Breast epithelium (tissue), 4 donors: ENCODE measurements around the gene SPNS2. TPM values are rescaled to one million over a fixed set of nuclear protein-coding genes. Genes with fewer than 3 reads are reported as not detected.

Experiments used
- DNase-seq, 2 donors: peaks; one replicate each; pipeline ENCODE4 v3.0.0-alpha.2; 2019; ENCODE audit warnings: low spot score in 2 of 2
- H3K27ac ChIP-seq, 2 donors: fragments of 200-600 bp; sonication (generic) in 1 of 2; one replicate each; pipeline ENCODE4 v1.5.1; 2016 to 2019; ENCODE audit warnings: mild to moderate bottlenecking in 1 of 2
- H3K27me3 ChIP-seq, 2 donors: fragments of 200-600 bp; sonication (generic) in 1 of 2; one replicate each; pipeline versions ENCODE4 v1.5.1 to v1.6.0; 2017 to 2019; ENCODE audit warnings: control low read depth in 1 of 2, mild to moderate bottlenecking in 1 of 2
- H3K36me3 ChIP-seq: fragments of 200-600 bp; one replicate; pipeline ENCODE4 v1.5.1; 2019
- H3K4me1 ChIP-seq, 2 donors: fragments of 200-600 bp; sonication (generic); one replicate each; pipeline ENCODE4 v1.5.1; 2016 to 2019; ENCODE audit warnings: control low read depth in 1 of 2
- H3K4me3 ChIP-seq, 3 donors: fragments of 200-600 bp; sonication (generic); 1 replicate in 2 of 3; 2 replicates in 1 of 3; pipeline ENCODE4 v1.5.1; 2016 to 2019; ENCODE audit warnings: mild to moderate bottlenecking in 3 of 3, moderate library complexity in 2 of 3
- H3K9me3 ChIP-seq, 2 donors: fragments of 200-600 bp; sonication (generic) in 1 of 2; one replicate each; pipeline ENCODE4 v1.5.1; 2016 to 2019; ENCODE audit warnings: control low read depth in 1 of 2
- POLR2A ChIP-seq: fragments of 450-650 bp; IDR thresholded peaks from one replicate; pipeline ENCODE4 v1.6.1; 2016; ENCODE audit warnings: antibody characterized with exemption, mild to moderate bottlenecking, moderate library complexity
- POLR2AphosphoS5 ChIP-seq, 3 donors: sonication (generic); formaldehyde crosslinking; IDR thresholded peaks; one replicate each; pipeline ENCODE4 v1.6.1; 2017; ENCODE audit warnings: antibody characterized with exemption in 3 of 3
- intact Hi-C: fragments of 100-400 bp; cut with DNase I; formaldehyde crosslinking; loops from one replicate; pipeline ENCODE4 v1.15.1; 2023; ENCODE audit warnings: low total_unique reads
- total RNA-seq, 3 donors: library from RNA; depleted of rRNA; stranded (reverse); fragments of >200 nt; gene quantifications; one replicate each; pipeline ENCODE4 v1.1.0, GENCODE V29; 2016
- TF ChIP-seq, protein P1 (sequence below), 3 donors: fragments of 450-650 bp; IDR thresholded peaks; one replicate each; pipeline ENCODE4 v1.5.1; 2016 to 2017; ENCODE audit warnings: antibody characterized with exemption in 3 of 3, mild to moderate bottlenecking in 3 of 3, moderate library complexity in 3 of 3

The SPNS2 gene
- total RNA-seq, 3 donors from 2014 or later, result 5.3 to 14.1 (median 11.5) TPM

GRCh38 chr17:4558347-4558971 is 59.8 kb downstream of the SPNS2 start:
- DNase-seq, result no peak
- TF ChIP-seq, protein P1, sequence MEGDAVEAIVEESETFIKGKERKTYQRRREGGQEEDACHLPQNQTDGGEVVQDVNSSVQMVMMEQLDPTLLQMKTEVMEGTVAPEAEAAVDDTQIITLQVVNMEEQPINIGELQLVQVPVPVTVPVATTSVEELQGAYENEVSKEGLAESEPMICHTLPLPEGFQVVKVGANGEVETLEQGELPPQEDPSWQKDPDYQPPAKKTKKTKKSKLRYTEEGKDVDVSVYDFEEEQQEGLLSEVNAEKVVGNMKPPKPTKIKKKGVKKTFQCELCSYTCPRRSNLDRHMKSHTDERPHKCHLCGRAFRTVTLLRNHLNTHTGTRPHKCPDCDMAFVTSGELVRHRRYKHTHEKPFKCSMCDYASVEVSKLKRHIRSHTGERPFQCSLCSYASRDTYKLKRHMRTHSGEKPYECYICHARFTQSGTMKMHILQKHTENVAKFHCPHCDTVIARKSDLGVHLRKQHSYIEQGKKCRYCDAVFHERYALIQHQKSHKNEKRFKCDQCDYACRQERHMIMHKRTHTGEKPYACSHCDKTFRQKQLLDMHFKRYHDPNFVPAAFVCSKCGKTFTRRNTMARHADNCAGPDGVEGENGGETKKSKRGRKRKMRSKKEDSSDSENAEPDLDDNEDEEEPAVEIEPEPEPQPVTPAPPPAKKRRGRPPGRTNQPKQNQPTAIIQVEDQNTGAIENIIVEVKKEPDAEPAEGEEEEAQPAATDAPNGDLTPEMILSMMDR (IDR thresholded peaks at IDR 0.05), result no peak
- TF ChIP-seq POLR2AphosphoS5 (IDR thresholded peaks at IDR 0.05) (no peak), POLR2A (no peak)
- no peak overlapping the region for H3K27ac ChIP-seq
- H3K9me3 ChIP-seq, result no peaks in the 10 kb centered on the region
- H3K4me1 ChIP-seq, result peaks cover 7 to 23% of the 10 kb centered on the region in 2 donors
- no peaks in the 10 kb centered on the region for H3K36me3 ChIP-seq
- no peaks in the 10 kb centered on the region for H3K27me3 ChIP-seq
- intact Hi-C loops, result no loop called here
- H3K4me3 ChIP-seq, result peak overlapping the region in 1 of 3 donors; percentile 3

- DNase-seq, result no peak
- intact Hi-C loops, result no loop called here
- H3K36me3 ChIP-seq, result no peaks in the 10 kb centered on the region
- peaks cover 7 to 19% of the 10 kb centered on the region in 2 donors for H3K4me1 ChIP-seq
- peak overlapping the region in 1 of 2 donors; percentile 30 for H3K27ac ChIP-seq
- no peaks in the 10 kb centered on the region for H3K9me3 ChIP-seq
- no peaks in the 10 kb centered on the region for H3K27me3 ChIP-seq
- H3K4me3 ChIP-seq, result peak overlapping the region in 2 of 3 donors; percentile 42 to 51
- TF ChIP-seq, protein P1 (IDR thresholded peaks at IDR 0.05), result no peak
- TF ChIP-seq POLR2AphosphoS5 (IDR thresholded peaks at IDR 0.05) (no peak), POLR2A (no peak)
Measured at GRCh38 chr17:4559139-4559791, 60.6 kb downstream of the SPNS2 start.

DNA sequence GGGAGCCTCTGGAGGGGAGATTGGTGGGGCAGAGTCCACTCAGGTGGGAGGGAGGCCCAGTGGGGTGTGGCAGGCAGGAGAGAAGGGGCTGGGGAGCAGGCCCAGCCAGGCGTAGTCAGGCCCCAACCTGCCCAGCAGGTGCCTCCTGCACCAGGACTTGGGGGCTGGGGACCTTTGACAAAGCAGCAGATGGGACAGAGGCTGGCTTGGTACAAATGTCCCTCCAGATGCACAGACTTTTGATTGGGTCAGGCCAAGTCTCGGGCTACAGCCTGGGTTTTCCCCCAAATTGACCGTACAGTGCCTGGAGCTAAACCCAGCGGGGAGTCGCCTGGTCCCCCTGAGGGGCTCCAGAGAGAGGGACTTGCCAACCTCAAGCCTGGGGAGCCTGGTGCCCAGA is 61.3 kb downstream of the SPNS2 start:
- Histone ChIP-seq H3K4me1 (peaks cover 7 to 13% of the 10 kb centered on the region in 2 donors), H3K4me3 (peak overlapping the region in 2 of 3 donors; percentile 42 to 51), H3K27ac (peak overlapping the region; percentile 75 to 77), H3K27me3 (no peaks in the 10 kb centered on the region), H3K9me3 (no peaks in the 10 kb centered on the region), H3K36me3 (no peaks in the 10 kb centered on the region)
- no peak for DNase-seq
- TF ChIP-seq, protein P1 (IDR thresholded peaks at IDR 0.05), result no peak
- TF ChIP-seq POLR2A (no peak), POLR2AphosphoS5 (IDR thresholded peaks at IDR 0.05) (no peak)
- intact Hi-C loops, result loop anchor here (10.0 kb wide), 2 partner anchors 55 to 135 kb away; no protein-coding TSS in a partner anchor

GRCh38 chr17:4560421-4560820 is 61.7 kb downstream of the SPNS2 start, which contains the start of gene GGT6:
Gene GGT6, minus strand, starts transcription at chr17:4560577. Its CDS starts 56 bp downstream, at chr17:4560521.
- no peaks in the 10 kb centered on the region for H3K9me3 ChIP-seq
- intact Hi-C loops, result loop anchor here (10.0 kb wide), 2 partner anchors 54 to 136 kb away; no protein-coding TSS in a partner anchor
- peak within 1 kb of the TSS in 2 of 3 donors; percentile 42 to 51 for H3K4me3 ChIP-seq
- DNase-seq, result peak; percentile 87 to 89
- TF ChIP-seq POLR2AphosphoS5 (IDR thresholded peaks at IDR 0.05) (no peak), POLR2A (no peak)
- TF ChIP-seq, protein P1 (IDR thresholded peaks at IDR 0.05), result no peak
- no peaks in the 10 kb centered on the region for H3K36me3 ChIP-seq
- peak within 1 kb of the TSS; percentile 75 to 77 for H3K27ac ChIP-seq
- peaks cover 7 to 13% of the 10 kb centered on the region in 2 donors for H3K4me1 ChIP-seq
- no peaks in the 10 kb centered on the region for H3K27me3 ChIP-seq

DNA sequence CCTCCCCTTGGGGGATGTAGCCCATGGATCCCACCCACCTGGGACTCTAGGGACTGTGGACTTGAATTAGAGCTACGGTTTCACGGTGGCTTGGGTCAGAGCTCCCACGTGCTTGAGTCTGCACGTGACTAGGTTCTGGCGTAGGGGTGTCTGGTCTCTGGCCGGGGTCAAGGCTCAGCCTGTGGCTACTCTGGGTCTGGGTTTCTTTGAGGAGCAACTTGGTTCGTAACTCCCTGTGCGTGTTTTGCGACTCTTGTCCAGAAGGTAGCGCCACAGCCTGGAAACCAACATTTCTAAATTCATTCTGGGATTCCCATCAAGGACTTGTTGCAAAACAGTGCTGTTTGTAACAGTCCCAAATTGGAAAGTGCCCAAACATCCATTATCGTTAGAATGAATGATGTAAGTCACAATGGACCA is 62.2 kb downstream of the SPNS2 start:
- H3K4me3 ChIP-seq, result peak overlapping the region in 2 of 3 donors; percentile 42 to 51
- H3K4me1 ChIP-seq, result peaks cover 5 to 11% of the 10 kb centered on the region in 2 donors
- no peaks in the 10 kb centered on the region for H3K36me3 ChIP-seq
- H3K9me3 ChIP-seq, result no peaks in the 10 kb centered on the region
- TF ChIP-seq POLR2A, result no peak
- no peak for TF ChIP-seq POLR2AphosphoS5 (IDR thresholded peaks at IDR 0.05)
- TF ChIP-seq, protein P1 (IDR thresholded peaks at IDR 0.05), result no peak
- peak overlapping the region; percentile 75 to 77 for H3K27ac ChIP-seq
- no peaks in the 10 kb centered on the region for H3K27me3 ChIP-seq
- intact Hi-C loops, result loop anchor here (10.0 kb wide), 2 partner anchors 54 to 136 kb away; no protein-coding TSS in a partner anchor
- no peak for DNase-seq
